Stimulated activated CD8-positive, alpha-beta memory T cell treated with anti-CD3 and anti-CD28 coated beads, Interleukin-15, amount 100 ng/mL, for 1 hour (primary cell): ENCODE measurements around the gene MLXIPL.
"Not testable (repeated sequence)": the region's sequence is repeated elsewhere in the genome, so short reads cannot be mapped to it uniquely, and the experiment has no call there.

Experiments
- DNase-seq: peaks from one replicate; pipeline ENCODE4 v3.0.0-alpha.2; 2020; ENCODE audit warnings: low read depth

MLXIPL gene

GRCh38 chr7:73644688-73645286, 20.5 kb upstream of the MLXIPL start:
- no peak for DNase-seq

DNA sequence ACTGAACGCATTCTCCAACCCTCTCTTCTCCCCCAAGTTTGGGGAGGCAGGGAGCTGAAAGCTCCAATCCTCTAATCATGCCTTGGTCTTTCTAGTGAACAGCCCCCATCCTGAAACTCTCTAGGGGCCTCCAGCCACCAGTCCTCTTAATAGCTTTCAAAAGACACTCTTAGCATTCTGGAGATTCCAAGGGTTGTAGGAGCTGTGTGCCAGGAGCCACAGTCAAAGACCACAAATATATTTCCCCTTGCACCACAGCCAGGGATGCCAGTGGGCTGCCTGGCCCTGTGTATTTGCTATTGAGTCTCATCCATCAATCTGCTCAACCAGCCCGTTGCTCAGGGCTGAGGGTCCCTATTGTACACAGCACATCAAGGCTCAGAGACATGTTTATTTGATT, 18.5 kb upstream of the MLXIPL start:
- DNase-seq = no peak

GRCh38 chr7:73638911-73639310, 14.6 kb upstream of the MLXIPL start:
- DNase-seq = no peak

- DNase-seq = no peak
Measured at GRCh38 chr7:73635428-73636200, 11.3 kb upstream of the MLXIPL start.

DNA sequence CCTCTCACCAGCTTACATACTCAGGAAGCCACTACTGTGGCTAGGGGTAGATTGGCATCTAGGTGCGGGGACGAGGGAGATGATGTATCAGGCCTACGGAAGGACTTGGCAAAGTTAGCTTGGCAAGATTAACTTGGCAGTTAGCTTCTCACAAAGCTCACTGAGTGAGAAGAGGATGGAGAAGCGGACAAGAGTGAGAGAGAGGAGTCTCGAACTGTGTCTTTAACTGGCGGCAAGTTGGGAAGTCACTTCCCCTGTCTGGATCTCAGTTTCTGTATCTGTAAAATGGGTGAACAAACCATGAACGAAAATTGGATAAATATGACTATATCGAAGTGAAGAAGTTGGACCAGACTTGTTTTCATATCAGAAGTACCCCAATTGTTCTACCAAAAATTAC, 9.5 kb upstream of the MLXIPL start:
- DNase-seq = no peak

- DNase-seq = no peak
Measured at GRCh38 chr7:73633323-73633722, 9.0 kb upstream of the MLXIPL start.

- DNase-seq = no peak
Measured at GRCh38 chr7:73631558-73631957, 7.2 kb upstream of the MLXIPL start.

GRCh38 chr7:73628504-73628903, 4.2 kb upstream of the MLXIPL start:
- no peak for DNase-seq

DNA sequence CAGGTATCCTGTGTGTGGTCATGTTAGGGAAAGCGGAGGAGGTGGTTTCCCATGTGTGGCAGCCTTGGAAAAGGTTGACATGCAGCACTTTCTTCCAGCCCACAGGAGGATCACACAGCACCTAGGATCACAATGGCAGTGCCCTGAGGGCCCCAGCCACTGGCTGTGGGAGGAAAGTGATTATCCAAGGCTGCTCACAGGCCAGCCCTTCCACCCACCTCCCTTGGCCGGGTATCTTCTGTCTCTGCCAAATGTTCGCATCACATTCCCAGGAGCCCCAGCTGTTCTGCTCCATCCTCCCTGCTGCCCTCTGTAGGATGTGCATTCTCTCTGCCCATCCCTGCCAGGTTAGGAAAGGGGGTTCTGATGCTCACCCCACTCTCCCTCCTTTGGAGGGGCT, 2.5 kb upstream of the MLXIPL start:
- no peak for DNase-seq

DNA sequence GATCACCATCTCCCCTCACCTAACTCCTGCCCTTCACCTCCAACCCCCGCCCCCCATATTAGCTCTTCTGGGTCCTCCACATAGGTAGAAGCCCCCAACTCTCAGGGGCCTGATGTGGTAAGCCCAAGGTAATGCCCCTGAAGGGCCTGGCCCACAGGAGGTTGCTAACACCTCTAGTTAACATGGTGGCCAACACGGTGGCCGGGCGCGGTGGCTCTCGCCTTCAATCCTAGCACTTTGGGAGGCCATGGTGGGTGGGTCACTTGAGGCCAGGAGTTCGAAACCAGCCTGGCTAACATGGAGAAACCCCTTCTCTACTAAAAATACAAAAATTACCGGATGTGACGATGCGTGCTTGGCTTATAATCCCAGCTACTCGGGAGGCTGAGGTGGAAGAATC, 954 bp upstream of the MLXIPL start:
- DNase-seq = no peak

DNA sequence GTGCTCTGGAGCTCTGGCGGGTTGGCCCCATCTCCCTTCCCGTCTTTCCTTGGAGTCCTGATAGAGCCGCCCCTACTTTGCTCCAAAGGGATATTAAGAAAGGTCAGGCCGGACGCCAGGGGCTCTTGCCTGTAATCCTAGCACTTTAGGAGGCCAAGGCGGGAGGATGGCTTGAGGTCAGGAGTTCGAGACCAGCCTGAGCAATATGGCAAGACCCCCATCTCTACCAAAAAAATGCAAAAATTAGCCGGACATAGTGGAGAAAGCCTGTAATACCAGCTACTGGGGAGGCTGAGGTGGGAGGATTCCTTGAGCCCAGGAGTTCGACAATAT, 313 bp upstream of the MLXIPL start:
- DNase-seq = no peak

DNA sequence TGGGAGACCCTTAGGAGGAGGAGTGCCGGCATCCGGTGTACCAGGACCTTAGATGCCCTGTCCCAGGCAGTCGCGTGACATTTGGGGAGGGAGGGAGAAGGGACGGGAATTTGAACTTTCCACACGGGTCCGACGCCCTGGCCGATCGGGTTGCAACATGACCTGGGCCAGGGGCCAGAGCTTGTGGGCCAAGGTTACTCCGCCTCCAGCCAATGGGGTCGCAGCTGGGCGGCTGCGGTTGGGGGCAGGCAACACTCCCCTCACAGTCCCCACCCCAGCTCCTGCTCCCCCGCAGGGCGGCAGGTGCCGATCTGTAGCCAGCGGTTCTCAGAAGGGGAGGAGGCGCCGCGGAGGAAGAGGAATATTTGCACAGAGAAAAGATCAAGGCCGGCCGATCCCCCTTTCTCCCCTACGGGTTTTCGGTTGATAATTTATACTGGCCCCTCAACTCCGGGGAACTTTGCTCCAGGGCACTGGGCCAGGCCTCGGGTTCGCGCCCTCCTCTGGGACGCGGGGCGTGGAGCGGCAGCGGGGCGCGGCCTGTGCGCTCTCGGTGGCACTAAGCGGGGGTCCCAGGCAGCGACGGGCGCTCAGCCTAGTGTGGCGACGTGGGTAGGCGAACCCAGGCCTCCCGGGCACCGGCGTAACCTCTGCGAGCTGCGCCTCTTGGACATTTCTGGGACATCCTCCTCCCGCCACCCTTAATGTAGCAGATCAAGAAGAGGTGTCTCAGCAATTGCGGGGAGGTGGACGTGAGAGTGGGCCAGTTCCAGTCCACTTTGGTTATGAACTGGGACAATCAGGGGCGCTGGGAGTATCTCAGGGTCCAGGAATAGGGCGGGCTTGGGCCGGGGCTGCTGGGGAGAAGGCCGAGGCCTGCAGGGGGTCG, 1.2 kb downstream of the MLXIPL start:
- no peak for DNase-seq

GRCh38 chr7:73622527-73622908, 1.8 kb downstream of the MLXIPL start:
- DNase-seq = no peak

GRCh38 chr7:73621168-73622063, 2.9 kb downstream of the MLXIPL start:
- DNase-seq = no peak

DNA sequence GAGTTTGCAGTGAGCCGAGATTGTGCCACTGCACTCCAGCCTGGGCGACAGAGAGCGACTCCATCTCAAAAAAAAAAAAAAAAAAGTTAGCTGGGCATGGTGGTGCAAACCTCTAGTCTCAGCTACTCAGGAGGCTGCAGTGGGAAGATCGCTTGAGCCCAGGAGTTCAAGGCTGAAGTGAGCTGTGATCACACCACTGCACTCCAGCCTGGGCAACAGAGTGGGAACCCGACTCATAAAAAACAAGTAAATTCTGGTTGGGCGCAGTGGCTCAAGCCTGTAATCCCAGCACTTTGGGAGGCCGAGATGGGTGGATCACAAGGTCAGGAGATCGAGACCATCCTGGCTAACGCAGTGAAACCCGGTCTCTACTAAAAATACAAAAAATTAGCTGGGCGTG, 4.9 kb downstream of the MLXIPL start:
- DNase-seq = not testable (repeated sequence)

DNA sequence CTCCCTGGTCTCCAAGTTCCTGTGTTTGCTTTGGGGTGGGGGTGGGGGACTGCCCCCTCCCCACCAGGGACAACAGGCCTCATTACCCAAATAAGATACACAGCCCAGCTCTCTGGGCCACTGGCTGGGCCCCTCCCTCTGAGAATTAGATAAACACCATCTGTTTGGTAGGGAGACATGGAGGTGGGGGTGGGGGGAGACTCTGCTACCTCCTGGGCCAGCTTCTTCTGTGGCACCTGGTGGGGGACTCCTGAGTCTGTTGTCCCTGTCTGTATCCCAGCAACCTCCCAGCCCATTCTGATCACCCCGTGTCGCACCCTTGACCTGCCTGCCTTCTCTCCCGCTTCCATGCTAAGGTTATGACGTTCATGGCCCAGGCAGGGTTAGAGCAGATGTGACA, 5.8 kb downstream of the MLXIPL start:
- DNase-seq = no peak

DNA sequence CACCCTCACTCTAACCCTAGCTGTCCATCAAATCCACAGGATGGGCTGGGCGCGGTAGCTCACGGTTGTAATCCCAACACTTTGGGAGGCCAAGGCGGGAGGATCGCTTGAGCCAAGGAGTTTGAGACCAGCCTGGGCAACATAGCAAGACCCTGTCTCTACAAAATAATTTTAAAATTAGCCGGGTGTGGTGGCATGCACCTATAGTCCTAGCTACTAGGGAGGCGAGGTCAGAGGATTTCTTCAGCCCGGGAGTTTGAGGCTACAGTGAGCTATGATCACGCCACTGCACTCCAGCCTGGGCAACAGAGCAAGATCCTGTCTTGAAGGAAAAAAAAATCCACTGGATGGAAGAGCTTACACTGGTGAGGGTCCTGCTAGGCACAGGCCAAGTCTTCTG, 6.8 kb downstream of the MLXIPL start:
- DNase-seq = not testable (repeated sequence)

GRCh38 chr7:73615886-73616285, 8.4 kb downstream of the MLXIPL start:
- DNase-seq = no peak

GRCh38 chr7:73614937-73615336, 9.4 kb downstream of the MLXIPL start:
- not testable (repeated sequence) for DNase-seq

DNA sequence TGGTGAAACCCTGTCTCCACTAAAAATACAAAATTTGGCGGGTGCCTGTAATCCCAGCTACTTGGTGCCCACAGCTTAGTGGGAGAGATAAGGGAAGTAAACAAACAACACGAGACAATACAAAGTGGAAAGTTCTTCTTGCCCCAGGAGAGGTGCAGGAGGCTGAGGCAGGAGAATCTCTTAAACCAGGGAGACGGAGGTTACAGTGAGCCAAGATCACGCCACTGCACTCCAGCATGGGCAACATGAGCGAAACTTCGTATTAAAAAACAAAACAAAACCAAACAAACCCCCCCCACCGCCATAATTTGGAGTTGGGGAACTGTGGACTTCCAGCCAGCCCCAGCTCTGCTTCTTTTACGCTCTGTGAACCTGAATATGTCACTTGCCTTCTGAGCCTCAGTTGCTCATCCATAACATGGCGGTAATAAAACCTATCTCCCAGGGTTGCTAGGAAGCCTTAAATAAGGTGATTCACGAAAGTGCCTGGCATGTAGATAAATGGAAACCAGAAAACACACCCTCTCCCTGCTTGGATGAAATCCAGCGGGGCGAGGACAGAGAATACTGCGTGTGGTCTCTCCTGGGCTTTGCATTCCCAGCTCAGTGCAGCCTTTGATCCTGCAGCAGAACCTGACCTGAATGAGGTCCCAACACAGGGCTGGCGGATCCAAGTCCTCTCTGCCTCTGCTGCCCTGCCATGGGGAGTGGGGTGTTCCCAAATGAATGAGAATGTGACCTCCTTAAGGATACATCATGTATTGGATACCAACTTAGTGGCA, 10.2 kb downstream of the MLXIPL start:
- DNase-seq = no peak

- no peak for DNase-seq
Measured at GRCh38 chr7:73612598-73613269, 11.6 kb downstream of the MLXIPL start.
